Liver (tissue), 9 donors: ENCODE measurements around the gene PAX5. TPM values are rescaled to one million over a fixed set of nuclear protein-coding genes. Genes with fewer than 3 reads are reported as not detected.

Experiments
- DNase-seq: peaks from one replicate; pipeline ENCODE4 v3.0.0-alpha.2; 2017; ENCODE audit warnings: low spot score
- H3K27ac ChIP-seq, 2 donors: one replicate each; pipeline ENCODE4 v1.7.0; 2013; ENCODE audit warnings: inconsistent platforms in 2 of 2, low read length in 2 of 2, control low read depth in 1 of 2, low read depth in 1 of 2, mild to moderate bottlenecking in 1 of 2
- H3K27me3 ChIP-seq, 4 donors: one replicate each; pipeline versions ENCODE4 v1.6.1 to v1.7.0; 2013; ENCODE audit warnings: low read length in 3 of 4, inconsistent platforms in 1 of 4, mild to moderate bottlenecking in 1 of 4, moderate library complexity in 1 of 4; ENCODE audit not compliant: control insufficient read depth in 4 of 4, insufficient read depth in 4 of 4
- H3K36me3 ChIP-seq, 4 donors: one replicate each; pipeline versions ENCODE4 v1.6.1 to v1.7.0; 2013; ENCODE audit warnings: low read length in 3 of 4, mild to moderate bottlenecking in 3 of 4, low read depth in 1 of 4, moderate library complexity in 1 of 4; ENCODE audit not compliant: control insufficient read depth in 4 of 4, insufficient read depth in 3 of 4
- H3K4me1 ChIP-seq, 4 donors: one replicate each; pipeline versions ENCODE4 v1.6.1 to v1.7.0; 2013; ENCODE audit warnings: low read length in 3 of 4, mild to moderate bottlenecking in 3 of 4, moderate library complexity in 1 of 4; ENCODE audit not compliant: control insufficient read depth in 4 of 4, insufficient read depth in 4 of 4
- H3K4me3 ChIP-seq, 3 donors: one replicate each; pipeline versions ENCODE4 v1.6.1 to v1.7.0; 2013; ENCODE audit warnings: low read length in 3 of 3, control low read depth in 1 of 3, low read depth in 1 of 3, mild to moderate bottlenecking in 1 of 3
- H3K9ac ChIP-seq, 2 donors: one replicate each; pipeline ENCODE4 v1.7.0; 2013; ENCODE audit warnings: low read length in 2 of 2, mild to moderate bottlenecking in 2 of 2, moderate library complexity in 2 of 2, control low read depth in 1 of 2, low read depth in 1 of 2
- H3K9me3 ChIP-seq, 4 donors: one replicate each; pipeline versions ENCODE4 v1.6.1 to v1.7.0; 2013; ENCODE audit warnings: low read length in 3 of 4; ENCODE audit not compliant: control insufficient read depth in 4 of 4
- EGR1 ChIP-seq, 2 donors: IDR thresholded peaks; 2 replicates each; pipeline ENCODE4 v1.6.1; 2016 to 2018; ENCODE audit warnings: antibody characterized with exemption in 2 of 2, low read depth in 2 of 2
- FOXA2 ChIP-seq: IDR thresholded peaks from 2 replicates; pipeline ENCODE4 v1.6.1; 2016; ENCODE audit warnings: antibody characterized with exemption
- HNF4A ChIP-seq, 2 donors: conservative IDR thresholded peaks; 2 replicates each; pipeline ENCODE4 v1.6.1; 2016; ENCODE audit warnings: antibody characterized with exemption in 2 of 2, mild to moderate bottlenecking in 2 of 2
- JUND ChIP-seq, 2 donors: IDR thresholded peaks; 2 replicates each; pipeline ENCODE4 v1.6.1; 2016; ENCODE audit warnings: antibody characterized with exemption in 2 of 2
- NR2F2 ChIP-seq: IDR thresholded peaks from 2 replicates; pipeline ENCODE4 v1.6.1; 2016; ENCODE audit warnings: antibody characterized with exemption
- RAD21 ChIP-seq, 2 donors: IDR thresholded peaks; 2 replicates each; pipeline ENCODE4 v1.6.1; 2016; ENCODE audit warnings: antibody characterized with exemption in 2 of 2, mild to moderate bottlenecking in 2 of 2
- RXRA ChIP-seq, 2 donors: IDR thresholded peaks; 2 replicates each; pipeline ENCODE4 v1.6.1; 2017 to 2018; ENCODE audit warnings: antibody characterized with exemption in 2 of 2, mild to moderate bottlenecking in 1 of 2
- SP1 ChIP-seq: IDR thresholded peaks from 2 replicates; pipeline ENCODE4 v1.6.1; 2018; ENCODE audit warnings: antibody characterized with exemption, mild to moderate bottlenecking
- TAF1 ChIP-seq: conservative IDR thresholded peaks from 2 replicates; pipeline ENCODE4 v1.6.1; 2016; ENCODE audit warnings: antibody characterized with exemption, mild to moderate bottlenecking
- YY1 ChIP-seq: IDR thresholded peaks from 2 replicates; pipeline ENCODE4 v1.6.1; 2016; ENCODE audit warnings: antibody characterized with exemption, mild to moderate bottlenecking
- WGBS: extraction: QIAGEN DNeasy Blood & Tissue Kit; methylation state at CpG from one replicate; pipeline ENCODE4 v1.1.7; 2013; 5-methylcytosine and 5-hydroxymethylcytosine counted together
- polyA plus RNA-seq, 2 donors: library from polyadenylated mRNA; stranded (reverse) in 1 of 2; unstranded in 1 of 2; fragments of 200-250 nt in 1 of 2; fragments of >200 nt in 1 of 2; fragmentation: Nextera tagmentation in 1 of 2; extraction: Ambion mirVana in 1 of 2; gene quantifications; one replicate each; pipeline versions ENCODE4 v1.2.1 to v1.2.3, GENCODE V29; 2013 to 2015
- total RNA-seq, 2 donors: library from RNA; depleted of rRNA; stranded (reverse); fragments of >200 nt; gene quantifications; one replicate each; pipeline ENCODE4 v1.2.3, GENCODE V29; 2014
- TF ChIP-seq, protein P1 (sequence below): IDR thresholded peaks from 2 replicates; pipeline ENCODE4 v1.6.1; 2016; ENCODE audit warnings: antibody characterized with exemption
- TF ChIP-seq, protein P2 (sequence below): IDR thresholded peaks from 2 replicates; pipeline ENCODE4 v1.6.1; 2016; ENCODE audit warnings: antibody characterized with exemption
- TF ChIP-seq, protein P3 (sequence below): fragments of 150-350 bp; IDR thresholded peaks from 2 replicates; pipeline ENCODE4 v1.5.1; 2017; ENCODE audit warnings: improper control_type of control experiment, low read depth, low read length; ENCODE audit not compliant: missing input control
- TF ChIP-seq, protein P4 (sequence below): IDR thresholded peaks from 2 replicates; pipeline ENCODE4 v1.6.1; 2016; ENCODE audit warnings: antibody characterized with exemption, mild to moderate bottlenecking
- TF ChIP-seq, protein P5 (sequence below): IDR thresholded peaks from 2 replicates; pipeline ENCODE4 v1.6.1; 2016; ENCODE audit warnings: antibody characterized with exemption
- donor health status: healthy.
- donor health status: healthy.
- donor health status: healthy.
- donor health status: healthy.
- donor health status: healthy.

PAX5 gene
- total and polyA plus RNA-seq, 4 donors, result 0.05 to 2.7 (median 0.11) TPM

DNA sequence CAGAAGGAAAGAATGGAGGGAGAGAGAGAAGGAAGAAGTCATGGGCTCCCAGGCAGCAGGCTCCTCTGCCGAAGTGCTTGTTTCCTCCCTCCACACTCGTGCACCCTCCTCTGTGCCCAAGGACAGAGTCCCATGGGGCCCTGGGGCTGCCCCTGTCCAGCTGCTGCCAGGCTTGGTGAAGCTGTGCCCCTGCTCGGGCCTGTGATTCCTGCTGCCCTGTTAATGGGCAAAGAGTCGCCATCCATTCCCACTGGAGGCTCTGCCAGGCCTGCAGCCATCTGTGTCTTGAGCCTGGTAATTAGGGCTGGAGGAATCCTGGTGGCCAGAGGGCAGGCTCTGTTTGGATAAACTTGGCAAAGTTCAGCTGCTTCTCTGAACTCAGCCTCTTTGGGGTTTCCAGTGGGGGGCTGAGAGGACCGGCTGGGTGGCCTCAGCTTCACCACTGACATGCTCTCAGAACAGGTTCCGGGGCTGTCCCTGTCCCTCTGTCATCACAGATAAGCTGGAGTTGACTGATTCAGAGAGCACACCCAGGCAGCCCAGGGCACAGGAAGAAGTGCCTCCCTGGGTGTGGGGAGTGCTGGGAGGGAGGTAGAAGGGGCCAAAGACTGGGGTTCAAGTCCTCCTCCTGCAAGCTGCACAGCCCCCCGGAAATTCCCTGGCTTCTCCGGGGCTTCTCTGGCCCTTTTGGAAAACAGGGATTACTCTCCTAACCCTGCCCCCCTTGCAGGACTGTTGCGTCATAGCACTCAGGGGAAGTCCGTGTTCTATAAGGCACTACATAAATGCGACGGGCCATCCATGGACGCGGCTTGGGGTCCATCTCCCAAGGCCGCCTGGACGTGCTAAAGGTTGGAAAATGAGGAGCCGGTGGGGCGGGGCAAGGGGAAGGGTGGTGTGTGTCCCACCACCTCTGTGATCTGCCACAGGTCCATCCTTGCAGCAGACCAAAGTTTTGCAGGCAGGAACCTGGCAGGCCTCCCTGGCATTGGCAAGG is 154.8 kb downstream of the PAX5 start:
- Histone ChIP-seq H3K9ac (no peak overlapping the region), H3K4me1 (no peaks in the 10 kb centered on the region), H3K4me3 (no peak overlapping the region), H3K27me3 (no peaks in the 10 kb centered on the region), H3K9me3 (no peaks in the 10 kb centered on the region), H3K36me3 (no peaks in the 10 kb centered on the region), H3K27ac (no peak overlapping the region)
- WGBS, result 70% methylated on average over 18 of the region's 18 CpGs
- no peak for DNase-seq
- TF ChIP-seq RXRA (IDR thresholded peaks at IDR 0.05), result no peak
- TF ChIP-seq, protein P1, sequence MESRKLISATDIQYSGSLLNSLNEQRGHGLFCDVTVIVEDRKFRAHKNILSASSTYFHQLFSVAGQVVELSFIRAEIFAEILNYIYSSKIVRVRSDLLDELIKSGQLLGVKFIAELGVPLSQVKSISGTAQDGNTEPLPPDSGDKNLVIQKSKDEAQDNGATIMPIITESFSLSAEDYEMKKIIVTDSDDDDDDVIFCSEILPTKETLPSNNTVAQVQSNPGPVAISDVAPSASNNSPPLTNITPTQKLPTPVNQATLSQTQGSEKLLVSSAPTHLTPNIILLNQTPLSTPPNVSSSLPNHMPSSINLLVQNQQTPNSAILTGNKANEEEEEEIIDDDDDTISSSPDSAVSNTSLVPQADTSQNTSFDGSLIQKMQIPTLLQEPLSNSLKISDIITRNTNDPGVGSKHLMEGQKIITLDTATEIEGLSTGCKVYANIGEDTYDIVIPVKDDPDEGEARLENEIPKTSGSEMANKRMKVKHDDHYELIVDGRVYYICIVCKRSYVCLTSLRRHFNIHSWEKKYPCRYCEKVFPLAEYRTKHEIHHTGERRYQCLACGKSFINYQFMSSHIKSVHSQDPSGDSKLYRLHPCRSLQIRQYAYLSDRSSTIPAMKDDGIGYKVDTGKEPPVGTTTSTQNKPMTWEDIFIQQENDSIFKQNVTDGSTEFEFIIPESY, result no peak
- TF ChIP-seq, protein P2, sequence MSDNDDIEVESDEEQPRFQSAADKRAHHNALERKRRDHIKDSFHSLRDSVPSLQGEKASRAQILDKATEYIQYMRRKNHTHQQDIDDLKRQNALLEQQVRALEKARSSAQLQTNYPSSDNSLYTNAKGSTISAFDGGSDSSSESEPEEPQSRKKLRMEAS, result no peak
- no peak for TF ChIP-seq HNF4A (conservative IDR thresholded peaks at IDR 0.05)
- no peak for TF ChIP-seq JUND (IDR thresholded peaks at IDR 0.05)
- TF ChIP-seq EGR1 (IDR thresholded peaks at IDR 0.05; ENCODE audit: low read depth in 2 of 2), result no peak
- TF ChIP-seq SP1, result no peak
- TF ChIP-seq, protein P3, sequence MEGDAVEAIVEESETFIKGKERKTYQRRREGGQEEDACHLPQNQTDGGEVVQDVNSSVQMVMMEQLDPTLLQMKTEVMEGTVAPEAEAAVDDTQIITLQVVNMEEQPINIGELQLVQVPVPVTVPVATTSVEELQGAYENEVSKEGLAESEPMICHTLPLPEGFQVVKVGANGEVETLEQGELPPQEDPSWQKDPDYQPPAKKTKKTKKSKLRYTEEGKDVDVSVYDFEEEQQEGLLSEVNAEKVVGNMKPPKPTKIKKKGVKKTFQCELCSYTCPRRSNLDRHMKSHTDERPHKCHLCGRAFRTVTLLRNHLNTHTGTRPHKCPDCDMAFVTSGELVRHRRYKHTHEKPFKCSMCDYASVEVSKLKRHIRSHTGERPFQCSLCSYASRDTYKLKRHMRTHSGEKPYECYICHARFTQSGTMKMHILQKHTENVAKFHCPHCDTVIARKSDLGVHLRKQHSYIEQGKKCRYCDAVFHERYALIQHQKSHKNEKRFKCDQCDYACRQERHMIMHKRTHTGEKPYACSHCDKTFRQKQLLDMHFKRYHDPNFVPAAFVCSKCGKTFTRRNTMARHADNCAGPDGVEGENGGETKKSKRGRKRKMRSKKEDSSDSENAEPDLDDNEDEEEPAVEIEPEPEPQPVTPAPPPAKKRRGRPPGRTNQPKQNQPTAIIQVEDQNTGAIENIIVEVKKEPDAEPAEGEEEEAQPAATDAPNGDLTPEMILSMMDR, result no peak
- TF ChIP-seq RAD21 (IDR thresholded peaks at IDR 0.05), result no peak
- TF ChIP-seq YY1, result no peak
- no peak for TF ChIP-seq TAF1
- TF ChIP-seq, protein P4, sequence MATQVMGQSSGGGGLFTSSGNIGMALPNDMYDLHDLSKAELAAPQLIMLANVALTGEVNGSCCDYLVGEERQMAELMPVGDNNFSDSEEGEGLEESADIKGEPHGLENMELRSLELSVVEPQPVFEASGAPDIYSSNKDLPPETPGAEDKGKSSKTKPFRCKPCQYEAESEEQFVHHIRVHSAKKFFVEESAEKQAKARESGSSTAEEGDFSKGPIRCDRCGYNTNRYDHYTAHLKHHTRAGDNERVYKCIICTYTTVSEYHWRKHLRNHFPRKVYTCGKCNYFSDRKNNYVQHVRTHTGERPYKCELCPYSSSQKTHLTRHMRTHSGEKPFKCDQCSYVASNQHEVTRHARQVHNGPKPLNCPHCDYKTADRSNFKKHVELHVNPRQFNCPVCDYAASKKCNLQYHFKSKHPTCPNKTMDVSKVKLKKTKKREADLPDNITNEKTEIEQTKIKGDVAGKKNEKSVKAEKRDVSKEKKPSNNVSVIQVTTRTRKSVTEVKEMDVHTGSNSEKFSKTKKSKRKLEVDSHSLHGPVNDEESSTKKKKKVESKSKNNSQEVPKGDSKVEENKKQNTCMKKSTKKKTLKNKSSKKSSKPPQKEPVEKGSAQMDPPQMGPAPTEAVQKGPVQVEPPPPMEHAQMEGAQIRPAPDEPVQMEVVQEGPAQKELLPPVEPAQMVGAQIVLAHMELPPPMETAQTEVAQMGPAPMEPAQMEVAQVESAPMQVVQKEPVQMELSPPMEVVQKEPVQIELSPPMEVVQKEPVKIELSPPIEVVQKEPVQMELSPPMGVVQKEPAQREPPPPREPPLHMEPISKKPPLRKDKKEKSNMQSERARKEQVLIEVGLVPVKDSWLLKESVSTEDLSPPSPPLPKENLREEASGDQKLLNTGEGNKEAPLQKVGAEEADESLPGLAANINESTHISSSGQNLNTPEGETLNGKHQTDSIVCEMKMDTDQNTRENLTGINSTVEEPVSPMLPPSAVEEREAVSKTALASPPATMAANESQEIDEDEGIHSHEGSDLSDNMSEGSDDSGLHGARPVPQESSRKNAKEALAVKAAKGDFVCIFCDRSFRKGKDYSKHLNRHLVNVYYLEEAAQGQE, result no peak
- TF ChIP-seq, protein P5, sequence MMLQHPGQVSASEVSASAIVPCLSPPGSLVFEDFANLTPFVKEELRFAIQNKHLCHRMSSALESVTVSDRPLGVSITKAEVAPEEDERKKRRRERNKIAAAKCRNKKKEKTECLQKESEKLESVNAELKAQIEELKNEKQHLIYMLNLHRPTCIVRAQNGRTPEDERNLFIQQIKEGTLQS, result no peak
- no peak for TF ChIP-seq FOXA2
- TF ChIP-seq NR2F2, result no peak
